ENCODE results near the gene PORCN.
A peak's percentile ranks its signal among the peaks of the same experiment; 100 is the strongest.
"Not testable (repeated sequence)": the region's sequence is repeated elsewhere in the genome, so short reads cannot be mapped to it uniquely, and the experiment has no call there.

PORCN gene

GRCh38 chrX:48540480-48540879 lies 31.7 kb downstream of the PORCN start:
- TF ChIP-seq CTCF (IDR thresholded peaks at IDR 0.05; ENCODE audit: low read depth, low read length) = no peak
- H3K4me3 ChIP-seq (ENCODE audit: low read depth, low read length) = peak overlapping the region; percentile 72

- no peak for TF ChIP-seq CTCF (IDR thresholded peaks at IDR 0.05; ENCODE audit: low read depth, low read length)
- no peak overlapping the region for H3K4me3 ChIP-seq (ENCODE audit: low read depth, low read length)
These were observed 32.5 kb downstream of the PORCN start for GRCh38 chrX:48541140-48541814.

GRCh38 chrX:48548871-48549270 lies 40.1 kb downstream of the PORCN start:
- TF ChIP-seq CTCF (IDR thresholded peaks at IDR 0.05; ENCODE audit: low read depth, low read length) = no peak

GRCh38 chrX:48555731-48556325 lies 47.0 kb downstream of the PORCN start:
- not testable (repeated sequence) for H3K4me3 ChIP-seq (ENCODE audit: low read depth, low read length)

More at GRCh38 chrX:48548871-48549270, 40.1 kb downstream of the PORCN start:
- no peak overlapping the region for H3K4me3 ChIP-seq (ENCODE audit: low read depth, low read length)

GRCh38 chrX:48558271-48558670 lies 49.5 kb downstream of the PORCN start:
- no peak for TF ChIP-seq CTCF (IDR thresholded peaks at IDR 0.05; ENCODE audit: low read depth, low read length)
- no peak overlapping the region for H3K4me3 ChIP-seq (ENCODE audit: low read depth, low read length)

GRCh38 chrX:48559636-48560035 lies 50.8 kb downstream of the PORCN start:
- no peak overlapping the region for H3K4me3 ChIP-seq (ENCODE audit: low read depth, low read length)
- no peak for TF ChIP-seq CTCF (IDR thresholded peaks at IDR 0.05; ENCODE audit: low read depth, low read length)

- no peak overlapping the region for H3K4me3 ChIP-seq (ENCODE audit: low read depth, low read length)
- TF ChIP-seq CTCF (IDR thresholded peaks at IDR 0.05; ENCODE audit: low read depth, low read length) = no peak
These were observed 51.3 kb downstream of the PORCN start for GRCh38 chrX:48560056-48560455.

Measured in WI38 (cell line).